Karpas-422 (cell line): Measurements from ENCODE around the gene GADL1. TPM values are rescaled to one million over a fixed set of nuclear protein-coding genes. Genes with fewer than 3 reads are reported as not detected.

Source experiments
- DNase-seq: peaks from one replicate; pipeline ENCODE4 v3.0.0-alpha.2; 2015
- H2AFZ ChIP-seq: fragments of 200-600 bp; sonication (generic); 2 replicates; pipeline ENCODE4 v1.6.1; 2014; ENCODE audit warnings: antibody characterized with exemption, low read length, mixed read lengths
- H3K27ac ChIP-seq: fragments of 200-600 bp; sonication (generic); 2 replicates; pipeline ENCODE4 v1.5.1; 2014; ENCODE audit warnings: mild to moderate bottlenecking, low read length, moderate library complexity
- H3K27me3 ChIP-seq: fragments of 200-600 bp; sonication (generic); 2 replicates; pipeline ENCODE4 v1.6.1; 2014; ENCODE audit warnings: low read length, mixed read lengths
- H3K36me3 ChIP-seq: fragments of 200-600 bp; sonication (generic); 2 replicates; pipeline ENCODE4 v1.6.1; 2014; ENCODE audit warnings: low read length, mixed read lengths; ENCODE audit not compliant: insufficient read depth
- H3K4me1 ChIP-seq: fragments of 200-600 bp; sonication (generic); 2 replicates; pipeline ENCODE4 v1.6.1; 2014; ENCODE audit warnings: mild to moderate bottlenecking, low read length, mixed read lengths
- H3K4me2 ChIP-seq: fragments of 200-600 bp; sonication (generic); 2 replicates; pipeline ENCODE4 v1.6.1; 2014; ENCODE audit warnings: low read length, low read depth, mild to moderate bottlenecking; ENCODE audit not compliant: poor library complexity, severe bottlenecking
- H3K4me3 ChIP-seq: fragments of 200-600 bp; sonication (generic); 2 replicates; pipeline ENCODE4 v1.5.1; 2014; ENCODE audit warnings: mild to moderate bottlenecking, antibody characterized with exemption, low read length, mixed read lengths
- H3K79me2 ChIP-seq: fragments of 200-600 bp; sonication (generic); 2 replicates; pipeline ENCODE4 v1.6.1; 2014; ENCODE audit warnings: mild to moderate bottlenecking, low read length, mixed read lengths
- H3K9ac ChIP-seq: fragments of 200-600 bp; sonication (generic); 2 replicates; pipeline ENCODE4 v1.6.0; 2014; ENCODE audit warnings: low read length
- H3K9me2 ChIP-seq: fragments of 200-600 bp; sonication (generic), shearing (Covaris generic); replicated peaks from 2 replicates; pipeline ENCODE4 v1.6.0; 2014; ENCODE audit warnings: mild to moderate bottlenecking, low read length, moderate library complexity; ENCODE audit not compliant: insufficient read depth
- H3K9me3 ChIP-seq: fragments of 300-700, 200-600 bp; sonication (generic); 2 replicates; pipeline ENCODE4 v1.6.1; 2014; ENCODE audit warnings: low read length, mixed read lengths
- H4K20me1 ChIP-seq: fragments of 200-600 bp; sonication (generic); 2 replicates; pipeline ENCODE4 v1.6.1; 2014; ENCODE audit warnings: mild to moderate bottlenecking, antibody characterized with exemption, low read length, low read depth; ENCODE audit not compliant: insufficient read depth
- total RNA-seq: library from RNA; depleted of rRNA; stranded (reverse); fragments of >200 nt; shearing (Covaris generic); gene quantifications from 2 replicates; pipeline ENCODE4 v1.2.3, GENCODE V29; 2014; ENCODE audit warnings: low replicate concordance

Gene GADL1
- total RNA-seq, 1 experiment from 2014 or later: not detected

DNA sequence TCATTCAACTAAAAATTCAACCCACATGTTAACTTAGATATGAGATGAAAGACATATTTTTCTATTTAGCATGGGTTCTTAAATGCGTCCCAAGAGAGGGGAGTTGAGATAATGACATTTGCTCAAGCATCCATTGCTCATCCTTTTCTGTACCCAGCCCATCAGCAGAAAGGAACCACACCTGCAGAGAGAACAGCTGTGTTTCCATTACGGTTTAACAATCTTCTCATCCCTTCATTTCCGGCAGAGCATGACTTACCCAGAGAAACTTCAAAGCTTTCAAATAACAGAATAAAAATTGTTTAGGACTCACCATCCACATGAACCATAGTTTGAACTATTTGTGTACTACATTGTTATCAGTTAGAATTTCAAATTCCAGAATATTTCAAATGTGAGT, 174.9 kb downstream of the GADL1 start:
- no peak for DNase-seq
- Histone ChIP-seq H3K4me2 (no peak overlapping the region), H3K36me3 (no peaks in the 10 kb centered on the region), H3K9ac (no peak overlapping the region), H3K27me3 (no peaks in the 10 kb centered on the region), H3K4me3 (no peak overlapping the region), H2AFZ (no peak overlapping the region), H3K9me3 (no peaks in the 10 kb centered on the region), H3K27ac (no peak overlapping the region), H3K79me2 (no peaks in the 10 kb centered on the region), H4K20me1 (no peaks in the 10 kb centered on the region), H3K4me1 (no peaks in the 10 kb centered on the region), H3K9me2 (no peaks in the 10 kb centered on the region; the same call in 1 of the 2 replicates)

GRCh38 chr3:30713885-30714503, 180.5 kb downstream of the GADL1 start:
- no peaks in the 10 kb centered on the region for H3K4me1 ChIP-seq
- no peak for DNase-seq
- H3K4me2 ChIP-seq: no peak overlapping the region
- no peak overlapping the region for H3K4me3 ChIP-seq
- no peaks in the 10 kb centered on the region for H3K27me3 ChIP-seq
- H3K9me2 ChIP-seq: no peaks in the 10 kb centered on the region
- no peak overlapping the region for H2AFZ ChIP-seq
- H3K79me2 ChIP-seq: no peaks in the 10 kb centered on the region
- H3K9me3 ChIP-seq: no peaks in the 10 kb centered on the region
- H3K27ac ChIP-seq: no peak overlapping the region
- no peaks in the 10 kb centered on the region for H4K20me1 ChIP-seq
- H3K36me3 ChIP-seq: no peaks in the 10 kb centered on the region
- H3K9ac ChIP-seq: no peak overlapping the region

GRCh38 chr3:30712991-30713390, 181.5 kb downstream of the GADL1 start:
- no peak overlapping the region for H3K4me2 ChIP-seq
- H3K9ac ChIP-seq: no peak overlapping the region
- no peak overlapping the region for H3K4me3 ChIP-seq
- no peaks in the 10 kb centered on the region for H3K79me2 ChIP-seq
- no peak overlapping the region for H2AFZ ChIP-seq
- no peak for DNase-seq
- no peaks in the 10 kb centered on the region for H4K20me1 ChIP-seq
- H3K9me2 ChIP-seq: no peaks in the 10 kb centered on the region
- H3K27ac ChIP-seq: no peak overlapping the region
- no peaks in the 10 kb centered on the region for H3K9me3 ChIP-seq
- H3K27me3 ChIP-seq: no peaks in the 10 kb centered on the region
- no peaks in the 10 kb centered on the region for H3K4me1 ChIP-seq
- H3K36me3 ChIP-seq: no peaks in the 10 kb centered on the region

DNA sequence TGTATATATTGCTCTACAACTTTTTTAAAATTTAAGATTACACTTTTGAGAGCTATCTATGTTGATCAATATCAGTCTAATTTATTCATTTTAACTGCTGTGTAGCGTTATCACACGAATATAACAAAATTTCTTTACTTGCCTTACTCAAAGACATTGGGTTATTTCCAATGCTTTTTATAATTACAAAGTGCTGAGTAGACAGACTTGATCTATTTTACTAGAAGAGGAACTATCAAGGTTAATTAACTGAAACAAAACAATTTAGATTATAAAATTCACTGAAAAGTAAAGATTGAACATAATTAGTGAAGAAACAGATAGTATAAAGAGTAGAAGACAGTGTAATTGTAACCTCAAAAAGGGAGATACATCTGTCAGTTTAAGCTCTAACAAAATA, 182.6 kb downstream of the GADL1 start:
- no peak for DNase-seq
- Histone ChIP-seq H3K27me3 (no peaks in the 10 kb centered on the region), H3K4me2 (no peak overlapping the region), H3K9me2 (no peaks in the 10 kb centered on the region; the same call in 1 of the 2 replicates), H3K36me3 (no peaks in the 10 kb centered on the region), H2AFZ (no peak overlapping the region), H4K20me1 (no peaks in the 10 kb centered on the region), H3K27ac (no peak overlapping the region), H3K4me3 (no peak overlapping the region), H3K79me2 (no peaks in the 10 kb centered on the region), H3K9ac (no peak overlapping the region), H3K9me3 (no peaks in the 10 kb centered on the region), H3K4me1 (no peaks in the 10 kb centered on the region)

- no peaks in the 10 kb centered on the region for H3K79me2 ChIP-seq
- DNase-seq: no peak
Measured at GRCh38 chr3:30711151-30711550, 183.3 kb downstream of the GADL1 start.

GRCh38 chr3:30710017-30710416, 184.4 kb downstream of the GADL1 start:
- Histone ChIP-seq H3K36me3 (no peaks in the 10 kb centered on the region), H3K9ac (no peak overlapping the region), H4K20me1 (no peaks in the 10 kb centered on the region), H3K9me3 (no peaks in the 10 kb centered on the region), H3K9me2 (no peaks in the 10 kb centered on the region; the same call in 1 of the 2 replicates), H3K4me2 (no peak overlapping the region), H3K27ac (no peak overlapping the region), H3K4me1 (no peaks in the 10 kb centered on the region), H3K27me3 (no peaks in the 10 kb centered on the region), H3K79me2 (no peaks in the 10 kb centered on the region), H2AFZ (no peak overlapping the region), H3K4me3 (no peak overlapping the region)
- DNase-seq: no peak

More at GRCh38 chr3:30711151-30711550, 183.3 kb downstream of the GADL1 start:
- no peak overlapping the region for H3K4me3 ChIP-seq
- no peak overlapping the region for H2AFZ ChIP-seq
- no peak overlapping the region for H3K9ac ChIP-seq
- no peaks in the 10 kb centered on the region; the same call in 1 of the 2 replicates for H3K9me2 ChIP-seq
- no peaks in the 10 kb centered on the region for H3K4me1 ChIP-seq
- no peak overlapping the region for H3K4me2 ChIP-seq
- no peaks in the 10 kb centered on the region for H3K9me3 ChIP-seq
- no peak overlapping the region for H3K27ac ChIP-seq
- H3K36me3 ChIP-seq: no peaks in the 10 kb centered on the region
- no peaks in the 10 kb centered on the region for H3K27me3 ChIP-seq
- no peaks in the 10 kb centered on the region for H4K20me1 ChIP-seq

GRCh38 chr3:30708472-30708871, 186.0 kb downstream of the GADL1 start:
- H3K9me2 ChIP-seq: no peaks in the 10 kb centered on the region; the same call in 1 of the 2 replicates
- H3K9ac ChIP-seq: no peak overlapping the region
- no peak overlapping the region for H3K4me3 ChIP-seq
- no peak for DNase-seq
- H3K4me2 ChIP-seq: no peak overlapping the region
- no peak overlapping the region for H2AFZ ChIP-seq
- H3K79me2 ChIP-seq: no peaks in the 10 kb centered on the region
- no peak overlapping the region for H3K27ac ChIP-seq
- H3K4me1 ChIP-seq: no peaks in the 10 kb centered on the region
- no peaks in the 10 kb centered on the region for H3K36me3 ChIP-seq
- no peaks in the 10 kb centered on the region for H3K27me3 ChIP-seq
- H4K20me1 ChIP-seq: no peaks in the 10 kb centered on the region
- no peaks in the 10 kb centered on the region for H3K9me3 ChIP-seq

DNA sequence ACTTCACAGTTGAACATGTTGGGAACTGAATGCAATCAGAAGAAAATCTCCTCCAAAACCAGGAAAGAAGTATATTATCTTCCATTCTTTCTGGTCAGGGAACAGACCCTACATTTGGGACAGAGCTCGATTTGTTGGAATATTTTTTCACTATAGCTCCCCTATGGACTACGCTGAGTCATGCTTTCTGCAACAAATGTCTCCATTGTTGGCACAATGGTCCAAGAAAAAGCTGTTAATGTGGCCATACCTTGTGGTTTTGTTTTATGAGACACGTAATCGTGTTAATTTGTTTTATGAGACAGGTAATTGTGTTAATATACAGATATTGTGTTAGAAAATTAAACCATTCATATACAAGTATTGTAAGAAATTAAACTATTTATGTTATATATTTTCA, 186.6 kb downstream of the GADL1 start:
- Histone ChIP-seq H3K9me2 (no peaks in the 10 kb centered on the region; the same call in 1 of the 2 replicates), H3K36me3 (no peaks in the 10 kb centered on the region), H4K20me1 (no peaks in the 10 kb centered on the region), H3K27me3 (no peaks in the 10 kb centered on the region), H3K4me3 (no peak overlapping the region), H2AFZ (no peak overlapping the region), H3K27ac (no peak overlapping the region), H3K4me1 (no peaks in the 10 kb centered on the region), H3K9ac (no peak overlapping the region), H3K4me2 (no peak overlapping the region), H3K79me2 (no peaks in the 10 kb centered on the region), H3K9me3 (peaks cover 4% of the 10 kb centered on the region; the same call in 1 of the 2 replicates)
- no peak for DNase-seq
